ENCODE data around the gene MAP3K10.
A peak's percentile ranks its signal among the peaks of the same experiment; 100 is the strongest.

GRCh38 chr19:40221858-40222619 is 30.8 kb downstream of the MAP3K10 start:
- no peak for TF ChIP-seq POLR2A (IDR thresholded peaks at IDR 0.05)
- TF ChIP-seq CTCF (IDR thresholded peaks at IDR 0.05), result peak; percentile 87 to 96 (median 92)
- no peak for TF ChIP-seq POLR2AphosphoS5 (IDR thresholded peaks at IDR 0.05)
